MCF 10A (cell line): ENCODE measurements around the gene FOXM1. TPM values are rescaled to one million over a fixed set of nuclear protein-coding genes. Genes with fewer than 3 reads are reported as not detected.

Experiments used
- BruUV-seq: library from RNA; stranded (reverse); fragments of 400-500 nt; replicated peaks from 2 replicates; lab custom pipeline; 2021; lab: Mats Ljungman, UMichigan
- CTCF ChIA-PET: fragments of 300-600 bp; sonication (Branson Sonifier 250); formaldehyde crosslinking; extraction: SDS; loops from one replicate; lab custom pipeline; 2021; ENCODE audit warnings: antibody characterized with exemption, inconsistent platforms; lab: Yijun Ruan, JAX
- POLR2A ChIA-PET: fragments of 300-600, 350-650 bp; sonication (Branson Sonifier 250); formaldehyde crosslinking; extraction: SDS; loops from one replicate; lab custom pipeline; 2020; ENCODE audit warnings: antibody characterized with exemption, inconsistent platforms; lab: Yijun Ruan, JAX
- DNase-seq: peaks from one replicate; pipeline ENCODE4 v3.0.0-alpha.2; 2018; ENCODE audit not compliant: unreplicated experiment
- H3K27ac Mint-ChIP-seq: one replicate; pipeline ENCODE4 v1.8.0; 2022; ENCODE audit warnings: mild to moderate bottlenecking, low read depth, mixed read lengths; ENCODE audit not compliant: unreplicated experiment
- H3K27me3 Mint-ChIP-seq: one replicate; pipeline ENCODE4 v1.8.0; 2022; ENCODE audit warnings: mixed read lengths; ENCODE audit not compliant: insufficient read depth, unreplicated experiment
- H3K36me3 Mint-ChIP-seq: one replicate; pipeline ENCODE4 v1.8.0; 2022; ENCODE audit warnings: mild to moderate bottlenecking, moderate library complexity, mixed read lengths; ENCODE audit not compliant: insufficient read depth, unreplicated experiment
- H3K4me1 Mint-ChIP-seq: one replicate; pipeline ENCODE4 v1.8.0; 2022; ENCODE audit warnings: mixed read lengths; ENCODE audit not compliant: insufficient read depth, unreplicated experiment
- H3K4me3 Mint-ChIP-seq: one replicate; pipeline ENCODE4 v1.8.0; 2022; ENCODE audit warnings: mild to moderate bottlenecking, moderate library complexity, mixed read lengths; ENCODE audit not compliant: unreplicated experiment
- H3K9me3 Mint-ChIP-seq: one replicate; pipeline ENCODE4 v1.8.0; 2022; ENCODE audit warnings: mixed read lengths; ENCODE audit not compliant: unreplicated experiment
- CTCF ChIP-seq: fragments of 200-600 bp; IDR thresholded peaks from one replicate; pipeline ENCODE4 v1.8.0; 2022; ENCODE audit warnings: antibody characterized with exemption, mild to moderate bottlenecking; ENCODE audit not compliant: unreplicated experiment
- intact Hi-C: fragments of 100-400 bp; cut with micrococcal nuclease; formaldehyde crosslinking; loops from 2 replicates; pipeline ENCODE4 v1.14.1; 2022
- total RNA-seq: library from RNA; stranded (reverse); gene quantifications from 2 replicates; pipeline ENCODE4 v1.2.3, GENCODE V29; 2022

Gene FOXM1
- total RNA-seq, 1 experiment from 2014 or later = 49.9 TPM

DNA sequence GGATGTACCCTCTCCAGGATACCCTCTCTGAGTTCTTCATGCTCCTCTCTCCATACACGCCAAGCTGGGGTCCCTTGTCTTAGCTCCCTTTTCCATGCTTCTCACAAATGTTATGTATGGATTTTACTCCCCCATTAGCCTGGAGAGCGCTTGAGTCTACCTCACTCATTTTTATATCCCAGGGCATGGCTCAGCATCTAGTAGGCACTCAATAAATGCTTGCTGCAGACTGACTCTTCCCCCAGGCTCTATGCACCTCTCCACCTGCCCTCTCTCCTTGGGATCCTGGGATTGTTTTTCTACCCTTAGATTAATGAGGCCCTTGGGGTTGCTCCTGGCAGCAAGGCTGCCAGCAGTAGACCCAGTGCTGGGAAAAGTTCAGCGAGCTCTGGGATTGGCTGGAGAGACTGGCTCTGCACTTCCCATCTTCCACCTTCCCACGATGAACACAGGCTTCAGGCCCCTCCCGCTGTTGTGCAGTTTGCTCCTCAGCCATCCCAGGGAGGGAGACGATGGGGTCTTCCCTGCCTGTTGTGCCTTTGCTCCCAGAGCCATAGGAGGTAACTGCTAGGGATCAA lies 44.3 kb downstream of the FOXM1 start:
- Mint-ChIP-seq H3K27ac (no peak overlapping the region), H3K9me3 (no peaks in the 10 kb centered on the region), H3K27me3 (no peaks in the 10 kb centered on the region), H3K4me3 (no peak overlapping the region), H3K4me1 (no peaks in the 10 kb centered on the region), H3K36me3 (peaks cover 25% of the 10 kb centered on the region)
- BruUV-seq = no TSS peak
- intact Hi-C loops = no loop called here
- ChIA-PET POLR2A (no interaction called here), CTCF (interaction anchor here (0.9 to 1.7 kb wide), 2 partner anchors 12 to 21 kb away, joined by 3 to 4 read pairs; no protein-coding TSS in a partner anchor)
- no peak for DNase-seq
- no peak for TF ChIP-seq CTCF

DNA sequence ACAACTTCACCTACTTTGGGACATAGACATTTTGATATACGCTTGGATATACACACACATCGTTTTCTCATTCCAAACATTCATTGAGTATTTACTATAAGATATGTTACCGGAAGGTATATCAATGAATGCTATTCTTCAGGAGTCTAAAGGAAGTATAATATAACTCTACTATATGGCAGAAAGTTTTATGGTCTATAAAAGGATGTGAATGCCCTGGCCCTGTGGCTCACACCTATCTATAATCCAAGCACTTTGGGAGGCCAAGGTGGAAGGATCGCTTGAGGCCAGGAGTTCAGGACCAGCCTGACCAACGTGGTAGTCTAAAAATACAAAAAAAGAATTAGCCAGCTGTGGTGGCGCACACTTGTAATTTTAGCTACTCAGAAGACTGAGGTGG lies 47.7 kb downstream of the FOXM1 start:
- no TSS peak for BruUV-seq
- Mint-ChIP-seq H3K27ac (no peak overlapping the region), H3K4me3 (no peak overlapping the region), H3K9me3 (no peaks in the 10 kb centered on the region), H3K27me3 (no peaks in the 10 kb centered on the region), H3K36me3 (peaks cover 41% of the 10 kb centered on the region), H3K4me1 (no peaks in the 10 kb centered on the region)
- TF ChIP-seq CTCF = no peak
- no peak for DNase-seq
- intact Hi-C loops = no loop called here
- CTCF ChIA-PET = no interaction called here
- POLR2A ChIA-PET = no interaction called here

GRCh38 chr12:2826721-2827515 lies 50.1 kb downstream of the FOXM1 start:
- Mint-ChIP-seq H3K4me3 (no peak overlapping the region), H3K27me3 (no peaks in the 10 kb centered on the region), H3K4me1 (no peaks in the 10 kb centered on the region), H3K9me3 (no peaks in the 10 kb centered on the region), H3K36me3 (peaks cover 61% of the 10 kb centered on the region), H3K27ac (no peak overlapping the region)
- no TSS peak for BruUV-seq
- CTCF ChIA-PET = interaction anchor here (1.1 kb wide), 1 partner anchor 13 kb away, joined by 4 read pairs; no protein-coding TSS in a partner anchor
- intact Hi-C loops = no loop called here
- no peak for TF ChIP-seq CTCF
- DNase-seq = no peak
- POLR2A ChIA-PET = no interaction called here

GRCh38 chr12:2826036-2826435 lies 50.9 kb downstream of the FOXM1 start:
- Mint-ChIP-seq H3K27ac (no peak overlapping the region), H3K4me1 (no peaks in the 10 kb centered on the region), H3K9me3 (no peaks in the 10 kb centered on the region), H3K27me3 (no peaks in the 10 kb centered on the region), H3K4me3 (no peak overlapping the region), H3K36me3 (peaks cover 64% of the 10 kb centered on the region)
- no peak for DNase-seq
- POLR2A ChIA-PET = no interaction called here
- intact Hi-C loops = no loop called here
- CTCF ChIA-PET = no interaction called here
- TF ChIP-seq CTCF = no peak
- no TSS peak for BruUV-seq
